ENCODE data around the gene CADM1.

Gene CADM1

DNA sequence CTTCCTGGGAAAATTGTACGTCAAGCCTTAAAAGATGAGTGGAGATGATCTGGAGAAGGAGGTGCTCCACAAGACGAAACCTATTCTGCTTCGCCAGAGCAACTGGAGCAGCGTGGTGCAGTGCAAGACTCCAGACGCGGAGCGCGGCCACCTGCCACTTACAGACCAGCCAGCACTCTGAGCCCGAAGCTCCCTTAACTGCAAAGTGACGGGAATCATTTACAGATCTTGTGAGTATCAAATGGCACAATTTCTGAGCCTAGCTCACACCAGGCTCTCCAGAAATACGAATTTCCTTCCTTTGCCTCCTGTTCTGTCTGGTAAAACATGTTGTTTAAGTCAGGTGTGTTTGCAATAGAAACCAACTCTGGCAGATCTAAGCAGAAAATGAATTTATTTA, 369.3 kb downstream of the CADM1 start:
- no peak for DNase-seq

DNA sequence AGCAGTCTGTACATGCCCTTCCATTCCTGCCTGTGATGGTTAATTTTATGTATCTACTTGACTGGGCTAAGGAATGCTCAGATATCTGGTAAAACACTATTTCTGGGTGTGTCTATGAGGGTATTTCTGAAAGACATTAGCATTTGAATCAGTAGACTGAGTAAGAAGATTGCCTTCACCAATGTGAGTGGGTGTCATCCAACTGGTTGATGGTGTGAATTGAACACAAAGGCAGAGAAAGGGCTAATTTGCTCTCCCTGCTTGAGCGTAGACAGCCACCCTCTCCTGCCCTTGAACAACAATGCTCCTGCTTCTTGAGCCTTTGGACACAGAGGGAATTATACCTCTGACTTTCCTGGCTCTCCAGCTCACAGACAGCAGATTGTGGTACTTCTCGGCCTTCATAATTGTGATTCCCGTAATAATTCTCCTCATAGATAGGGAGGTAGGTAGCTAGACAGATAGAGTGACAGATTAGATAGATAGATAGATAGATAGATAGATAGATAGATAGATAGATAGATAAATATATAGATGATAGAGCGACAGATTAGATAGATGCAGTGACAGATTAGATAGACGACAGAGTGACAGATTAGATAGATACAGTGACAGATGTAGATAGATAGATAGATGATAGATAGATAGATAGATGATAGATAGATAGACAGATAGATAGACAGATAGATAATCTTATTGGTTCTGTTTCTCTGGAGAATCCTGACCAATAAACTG, 370.6 kb downstream of the CADM1 start:
- no peak for DNase-seq

GRCh38 chr11:115132436-115133228, 371.6 kb downstream of the CADM1 start:
- DNase-seq = peak in 1 of 2 experiments; percentile 76

- no peak for DNase-seq
These were observed 374.5 kb downstream of the CADM1 start for GRCh38 chr11:115129473-115130289.

DNA sequence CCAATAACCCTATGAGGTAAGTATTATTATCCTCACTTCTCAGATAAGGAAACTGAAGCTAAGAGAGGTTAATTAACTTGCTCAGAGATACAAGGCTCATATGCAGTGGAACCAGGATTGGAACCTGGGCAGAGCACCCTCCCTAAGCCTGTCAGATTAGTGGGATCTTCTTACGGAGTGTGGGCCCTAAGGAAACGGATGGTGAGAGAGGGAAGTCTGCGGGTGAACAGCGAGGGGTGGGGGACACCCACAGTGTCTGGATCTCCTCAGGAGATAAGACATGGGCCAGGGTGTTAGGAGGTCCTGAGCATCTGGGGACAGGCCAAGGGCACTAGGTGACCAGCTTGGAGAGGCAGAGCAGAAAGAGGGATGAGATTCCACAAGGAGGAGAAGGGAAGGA, 376.0 kb downstream of the CADM1 start:
- no peak for DNase-seq

GRCh38 chr11:115127790-115128189, 376.4 kb downstream of the CADM1 start:
- no peak for DNase-seq

DNA sequence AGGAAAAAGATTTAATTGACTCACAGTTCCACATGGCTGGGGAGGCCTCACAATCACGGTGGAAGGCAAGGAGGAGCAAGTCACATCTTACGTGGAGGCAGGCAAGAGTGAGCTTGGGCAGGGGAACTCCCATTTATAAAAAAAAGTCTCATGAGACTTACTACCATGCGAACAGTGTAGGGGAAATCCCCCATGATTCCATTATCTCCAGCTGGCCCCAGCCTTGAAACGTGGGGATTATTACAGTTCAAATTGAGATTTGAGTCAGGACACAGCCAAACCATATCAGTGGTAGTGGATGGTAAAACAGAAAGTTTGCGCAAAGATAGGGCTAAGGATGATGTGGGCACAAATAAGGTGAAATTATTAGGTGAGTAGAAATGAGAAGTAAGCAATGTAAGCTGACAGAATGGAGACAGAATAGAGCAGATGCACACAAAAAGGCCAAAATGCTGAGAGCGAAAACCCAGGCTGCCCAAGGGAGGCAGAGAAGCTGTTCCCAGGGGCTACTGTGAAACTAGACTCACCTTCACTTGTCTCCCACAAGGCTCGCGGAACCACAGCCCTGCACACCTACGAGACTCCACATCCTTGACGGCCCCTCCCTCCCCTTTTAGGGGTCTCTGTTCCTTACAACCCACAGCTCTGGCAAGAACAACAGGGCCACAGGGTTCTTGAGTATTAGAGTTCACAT, 377.6 kb downstream of the CADM1 start:
- no peak for DNase-seq

DNA sequence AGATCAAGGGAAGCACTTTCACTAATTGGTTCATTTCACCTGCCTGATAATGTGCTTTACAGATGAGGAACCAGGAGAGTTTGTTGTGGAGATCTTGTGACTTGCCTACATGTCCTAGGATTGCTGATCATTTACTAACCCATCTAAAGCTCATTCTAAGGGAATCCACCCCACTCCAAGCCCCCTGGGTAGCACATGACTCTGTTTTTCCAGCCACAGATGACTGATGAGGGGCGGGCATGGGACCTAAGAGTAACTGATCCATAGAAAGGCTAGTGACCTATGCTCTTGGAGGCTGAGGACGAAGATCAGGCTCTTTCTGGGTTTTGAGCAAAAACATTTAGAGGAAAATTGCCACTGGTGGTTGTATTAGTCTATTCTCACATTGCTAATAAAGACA, 378.1 kb downstream of the CADM1 start:
- DNase-seq = no peak

DNA sequence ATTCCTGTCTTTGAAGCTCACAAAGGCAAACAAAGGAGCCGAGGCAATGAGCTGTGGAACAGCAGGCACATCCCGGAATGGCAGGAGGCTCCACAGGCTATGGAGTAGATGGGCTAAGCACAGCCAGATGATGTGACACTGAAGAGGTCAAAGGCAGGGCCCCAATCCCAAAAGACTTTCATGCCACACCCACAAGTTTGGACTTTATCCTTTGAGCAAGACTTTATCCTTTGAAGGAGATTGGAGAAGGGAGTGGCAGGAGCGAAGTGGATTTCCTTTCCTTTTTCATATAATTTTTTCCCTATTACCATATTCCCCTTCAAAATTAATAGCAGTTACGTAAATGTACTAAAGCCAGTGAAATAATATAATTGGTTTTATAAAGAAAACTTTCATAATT, 379.4 kb downstream of the CADM1 start:
- no peak for DNase-seq

GRCh38 chr11:115123641-115124040, 380.6 kb downstream of the CADM1 start:
- no peak for DNase-seq

- peak in 1 of 2 experiments; percentile 33 for DNase-seq
These were observed 381.9 kb downstream of the CADM1 start for GRCh38 chr11:115122274-115122673.
